GM06990 (cell line): ENCODE results near the gene PRICKLE2.

Experiments
- DNase-seq: peaks from one replicate; pipeline ENCODE4 v3.0.0-alpha.2; 2011; ENCODE audit not compliant: insufficient read length; ENCODE audit errors: extremely low read depth
- H3K27me3 ChIP-seq: replicated peaks from 2 replicates; pipeline ENCODE4 v1.6.0; 2011; ENCODE audit warnings: low read length; ENCODE audit not compliant: control insufficient read depth, insufficient read depth
- H3K36me3 ChIP-seq: 2 replicates; pipeline ENCODE4 v1.5.1; 2011; ENCODE audit warnings: low read length; ENCODE audit not compliant: control insufficient read depth, insufficient read depth
- H3K4me3 ChIP-seq: replicated peaks from 2 replicates; pipeline ENCODE4 v1.5.1; 2011; ENCODE audit warnings: low read depth, mild to moderate bottlenecking, control low read depth, low read length
- CTCF ChIP-seq: IDR thresholded peaks from 2 replicates; pipeline ENCODE4 v1.5.1; 2011; ENCODE audit warnings: low read length, control low read depth, mild to moderate bottlenecking, inconsistent platforms; ENCODE audit not compliant: insufficient read depth, poor library complexity, severe bottlenecking

Gene PRICKLE2

GRCh38 chr3:64120876-64121275, 104.4 kb downstream of the PRICKLE2 start:
- TF ChIP-seq CTCF = no peak
- no peak for DNase-seq
- H3K4me3 ChIP-seq = no peak overlapping the region

GRCh38 chr3:64117483-64117882, 107.8 kb downstream of the PRICKLE2 start:
- no peak for TF ChIP-seq CTCF
- Histone ChIP-seq H3K27me3 (no peaks in the 10 kb centered on the region; the same call in none of the 2 replicates), H3K4me3 (no peak overlapping the region), H3K36me3 (no peaks in the 10 kb centered on the region)
- no peak for DNase-seq

More at GRCh38 chr3:64120876-64121275, 104.4 kb downstream of the PRICKLE2 start:
- H3K27me3 ChIP-seq = no peaks in the 10 kb centered on the region
- H3K36me3 ChIP-seq = no peaks in the 10 kb centered on the region

GRCh38 chr3:64114651-64115050, 110.6 kb downstream of the PRICKLE2 start:
- H3K4me3 ChIP-seq = no peak overlapping the region
- no peaks in the 10 kb centered on the region for H3K36me3 ChIP-seq
- H3K27me3 ChIP-seq = no peaks in the 10 kb centered on the region; the same call in none of the 2 replicates
- no peak for DNase-seq
- TF ChIP-seq CTCF = no peak

GRCh38 chr3:64111872-64112271, 113.4 kb downstream of the PRICKLE2 start:
- DNase-seq = no peak
- TF ChIP-seq CTCF = no peak
- H3K27me3 ChIP-seq = no peaks in the 10 kb centered on the region; the same call in none of the 2 replicates
- H3K36me3 ChIP-seq = no peaks in the 10 kb centered on the region
- no peak overlapping the region for H3K4me3 ChIP-seq

GRCh38 chr3:64111083-64111482, 114.2 kb downstream of the PRICKLE2 start:
- no peak overlapping the region for H3K4me3 ChIP-seq
- H3K36me3 ChIP-seq = no peaks in the 10 kb centered on the region
- no peak for TF ChIP-seq CTCF
- DNase-seq = no peak
- H3K27me3 ChIP-seq = no peaks in the 10 kb centered on the region; the same call in none of the 2 replicates

- TF ChIP-seq CTCF = no peak
- Histone ChIP-seq H3K4me3 (no peak overlapping the region), H3K27me3 (no peaks in the 10 kb centered on the region; the same call in none of the 2 replicates), H3K36me3 (no peaks in the 10 kb centered on the region)
- DNase-seq = no peak
Observed at GRCh38 chr3:64110071-64110470, 115.2 kb downstream of the PRICKLE2 start.
